H1 (cell line): Measurements from ENCODE around the gene NMRK1. TPM values are rescaled to one million over a fixed set of nuclear protein-coding genes. Genes with fewer than 3 reads are reported as not detected.

ENCODE experiments used
- CTCF ChIA-PET: fragments of 300-600 bp; sonication (Branson Sonifier 250); formaldehyde crosslinking; loops from one replicate; lab custom pipeline; 2021; ENCODE audit not compliant: partially characterized antibody; lab: Charles Lee
- POLR2A ChIA-PET: fragments of 300-600 bp; sonication (Branson Sonifier 250); formaldehyde crosslinking; loops from one replicate; lab custom pipeline; 2021; ENCODE audit warnings: inconsistent platforms; ENCODE audit not compliant: partially characterized antibody; lab: Charles Lee
- DNase-seq, 2 experiments: peaks; one replicate each; pipeline versions ENCODE4 v3.0.0 to v3.0.0-alpha.2; 2010 to 2022; ENCODE audit warnings: low spot score in 2 of 2, low read depth in 1 of 2, mixed read lengths in 1 of 2
- FAIRE-seq: peaks from 2 replicates; lab custom pipeline; 2011; peaks lifted over from hg19 to GRCh38; lab: Jason Lieb, UNC
- H2AFZ ChIP-seq: 2 replicates; pipeline ENCODE4 v1.8.1; 2012; ENCODE audit warnings: low read length, inconsistent platforms
- H2AK5ac ChIP-seq: 2 replicates; pipeline ENCODE4 v1.6.1; 2013; ENCODE audit warnings: low read depth, low read length
- H2BK120ac ChIP-seq: replicated peaks from 2 replicates; pipeline ENCODE3; 2013; ENCODE audit warnings: low read depth, low read length, inconsistent platforms
- H2BK12ac ChIP-seq: 2 replicates; pipeline ENCODE4 v1.6.1; 2013; ENCODE audit warnings: low read depth, low read length
- H2BK15ac ChIP-seq: 2 replicates; pipeline ENCODE4 v1.6.1; 2013; ENCODE audit warnings: low read length
- H2BK20ac ChIP-seq: 2 replicates; pipeline ENCODE4 v1.6.1; 2013; ENCODE audit warnings: low read length
- H2BK5ac ChIP-seq: 2 replicates; pipeline ENCODE4 v1.6.1; 2013; ENCODE audit warnings: low read depth, low read length
- H3K14ac ChIP-seq: 2 replicates; pipeline ENCODE4 v1.6.1; 2013; ENCODE audit warnings: inconsistent platforms; ENCODE audit not compliant: insufficient read length
- H3K18ac ChIP-seq: 2 replicates; pipeline ENCODE4 v1.6.1; 2013; ENCODE audit warnings: low read length; ENCODE audit errors: extremely low read depth
- H3K23ac ChIP-seq: 2 replicates; pipeline ENCODE4 v1.6.1; 2013; ENCODE audit warnings: inconsistent platforms; ENCODE audit not compliant: insufficient read length
- H3K23me2 ChIP-seq: 2 replicates; pipeline ENCODE4 v1.6.1; 2013; ENCODE audit warnings: low read depth, low read length
- H3K27ac ChIP-seq: 2 replicates; pipeline ENCODE4 v1.6.1; 2011; ENCODE audit warnings: low read depth, low read length, inconsistent platforms
- H3K27me3 ChIP-seq, 4 experiments: replicated peaks in 1 of 4; 1 replicate in 1 of 4; 2 replicates in 3 of 4; pipeline versions ENCODE4 v1.6.1 to v1.8.1; 2011 to 2013; ENCODE audit warnings: low read length in 3 of 4, mild to moderate bottlenecking in 3 of 4, inconsistent platforms in 2 of 4, mixed read lengths in 2 of 4, moderate library complexity in 1 of 4; ENCODE audit not compliant: control insufficient read depth in 3 of 4, insufficient read depth in 3 of 4; ENCODE audit errors: extremely low read depth in 1 of 4
- H3K36me3 ChIP-seq, 4 experiments: 2 replicates each; pipeline versions ENCODE4 v1.6.1 to v1.8.1; 2011 to 2013; ENCODE audit warnings: mild to moderate bottlenecking in 4 of 4, low read length in 3 of 4, moderate library complexity in 2 of 4, control low read depth in 1 of 4, inconsistent platforms in 1 of 4; ENCODE audit not compliant: insufficient read depth in 4 of 4, control insufficient read depth in 2 of 4
- H3K4ac ChIP-seq: replicated peaks from 2 replicates; pipeline ENCODE3; 2013; ENCODE audit warnings: low read length, low read depth, mixed read lengths, inconsistent platforms; ENCODE audit not compliant: insufficient read length
- H3K4me1 ChIP-seq, 4 experiments: replicated peaks in 1 of 4; 1 replicate in 1 of 4; 2 replicates in 3 of 4; pipeline versions ENCODE4 v1.6.1 to v1.8.1; 2011 to 2013; ENCODE audit warnings: low read length in 3 of 4, inconsistent platforms in 2 of 4, mixed read lengths in 1 of 4; ENCODE audit not compliant: insufficient read depth in 4 of 4, control insufficient read depth in 3 of 4
- H3K4me2 ChIP-seq, 2 experiments: 2 replicates each; pipeline versions ENCODE4 v1.6.1 to v1.8.1; 2011 to 2013; ENCODE audit warnings: low read depth in 2 of 2, low read length in 2 of 2, control low read depth in 1 of 2, inconsistent platforms in 1 of 2, mild to moderate bottlenecking in 1 of 2; ENCODE audit not compliant: insufficient read depth in 1 of 2
- H3K4me3 ChIP-seq, 4 experiments: fragments of 200-600, 300-600 bp in 1 of 4; sonication (generic), shearing (Covaris generic), sonication (Bioruptor Twin) in 1 of 4; 2 replicates each; pipeline versions ENCODE4 v1.5.1 to v1.8.1; 2011 to 2016; ENCODE audit warnings: low read length in 4 of 4, low read depth in 3 of 4, control low read depth in 2 of 4, inconsistent platforms in 2 of 4, mild to moderate bottlenecking in 2 of 4, mixed read lengths in 1 of 4, moderate library complexity in 1 of 4; ENCODE audit not compliant: insufficient read depth in 2 of 4; ENCODE audit errors: extremely low read depth in 1 of 4
- H3K56ac ChIP-seq: replicated peaks from 2 replicates; pipeline ENCODE3; 2013; ENCODE audit warnings: low read depth, mild to moderate bottlenecking, mixed read lengths, low read length, inconsistent platforms; ENCODE audit not compliant: insufficient read length
- H3K79me1 ChIP-seq: 2 replicates; pipeline ENCODE4 v1.6.1; 2013; ENCODE audit warnings: low read depth, low read length, control low read depth
- H3K79me2 ChIP-seq, 2 experiments: 2 replicates each; pipeline versions ENCODE4 v1.6.1 to v1.8.1; 2012 to 2013; ENCODE audit warnings: low read length in 2 of 2, mild to moderate bottlenecking in 2 of 2, inconsistent platforms in 1 of 2; ENCODE audit not compliant: insufficient read depth in 2 of 2, control insufficient read depth in 1 of 2
- H3K9ac ChIP-seq, 4 experiments: replicated peaks in 1 of 4; 1 replicate in 1 of 4; 2 replicates in 3 of 4; pipeline versions ENCODE4 v1.6.1 to v1.8.1; 2011 to 2013; ENCODE audit warnings: low read depth in 3 of 4, low read length in 3 of 4, control low read depth in 2 of 4, mild to moderate bottlenecking in 2 of 4, moderate library complexity in 2 of 4, inconsistent platforms in 1 of 4; ENCODE audit errors: extremely low read depth in 1 of 4
- H3K9me3 ChIP-seq, 2 experiments: 2 replicates each; pipeline versions ENCODE4 v1.6.1 to v1.8.1; 2012 to 2013; ENCODE audit warnings: mild to moderate bottlenecking in 2 of 2, moderate library complexity in 2 of 2, control low read depth in 1 of 2, inconsistent platforms in 1 of 2, low read depth in 1 of 2, low read length in 1 of 2, mixed read lengths in 1 of 2; ENCODE audit not compliant: insufficient read depth in 2 of 2
- H4K20me1 ChIP-seq, 2 experiments: replicated peaks in 1 of 2; 2 replicates each; pipeline versions ENCODE3 to v1.8.1; 2011 to 2013; ENCODE audit warnings: inconsistent platforms in 2 of 2, low read length in 2 of 2, mild to moderate bottlenecking in 1 of 2; ENCODE audit not compliant: insufficient read depth in 2 of 2, control insufficient read depth in 1 of 2
- H4K5ac ChIP-seq: 2 replicates; pipeline ENCODE4 v1.6.1; 2013; ENCODE audit warnings: low read length, low read depth, mixed read lengths, inconsistent platforms; ENCODE audit not compliant: insufficient read length
- H4K8ac ChIP-seq: 2 replicates; pipeline ENCODE4 v1.8.0; 2013; ENCODE audit warnings: mild to moderate bottlenecking, moderate library complexity, low read length, inconsistent platforms; ENCODE audit not compliant: insufficient read depth; ENCODE audit errors: extremely low read depth
- H4K91ac ChIP-seq: replicated peaks from 2 replicates; pipeline ENCODE3; 2013; ENCODE audit warnings: low read length, mixed read lengths, inconsistent platforms; ENCODE audit not compliant: insufficient read length
- CBX5 ChIP-seq: fragments of 300-800, 300-1000 bp; sonication (generic); IDR thresholded peaks from 2 replicates; pipeline ENCODE4 v1.7.1; 2016; ENCODE audit warnings: antibody characterized with exemption, low read length, low read depth
- EGR1 ChIP-seq: IDR thresholded peaks from 2 replicates; pipeline ENCODE4 v1.6.1; 2011; ENCODE audit warnings: low read depth, low read length, borderline replicate concordance
- GTF2F1 ChIP-seq: IDR thresholded peaks from 2 replicates; pipeline ENCODE4 v1.6.1; 2012; ENCODE audit warnings: low read depth, low read length, improper control_type of control experiment, borderline replicate concordance
- KDM1A ChIP-seq: fragments of 200-600, 300-600 bp; sonication (generic); IDR thresholded peaks from 2 replicates; pipeline ENCODE4 v1.7.1; 2016; ENCODE audit warnings: mild to moderate bottlenecking, low read length, borderline replicate concordance
- POLR2AphosphoS5 ChIP-seq: IDR thresholded peaks from 2 replicates; pipeline ENCODE4 v1.6.1; 2011; ENCODE audit warnings: low read depth, low read length
- RBBP5 ChIP-seq: IDR thresholded peaks from 2 replicates; pipeline ENCODE4 v1.7.1; 2012; ENCODE audit warnings: low read depth, mild to moderate bottlenecking, inconsistent platforms, low read length, moderate library complexity, borderline replicate concordance
- TEAD4 ChIP-seq: IDR thresholded peaks from 2 replicates; pipeline ENCODE4 v1.6.1; 2012; ENCODE audit warnings: low read depth, low read length, inconsistent platforms, mixed read lengths
- WGBS, 2 experiments: shearing (Covaris generic) in 1 of 2; methylation state at CpG; one replicate each; pipeline versions ENCODE4 v1.1.6 to v1.1.7; 2013 to 2015; ENCODE audit warnings: low lambda C conversion rate in 2 of 2, mixed read lengths in 2 of 2, inconsistent platforms in 1 of 2, low coverage in 1 of 2, missing lambda C conversion rate in 1 of 2; ENCODE audit not compliant: insufficient replicate concordance in 2 of 2, insufficient coverage in 1 of 2, insufficient read length in 1 of 2; ENCODE audit errors: extremely low coverage in 1 of 2, missing lambda C conversion rate in 1 of 2; 5-methylcytosine and 5-hydroxymethylcytosine counted together
- polyA plus RNA-seq, 7 experiments: library from polyadenylated mRNA; depleted of rRNA in 3 of 7; stranded (reverse) in 5 of 7; unstranded in 2 of 7; fragments of >200 nt in 5 of 7; fragments of 200-250 nt in 2 of 7; gene quantifications; 1 replicate in 5 of 7; 2 replicates in 1 of 7; 4 replicates in 1 of 7; pipeline versions ENCODE4 v1.2.1 to v1.2.3, GENCODE V29; 2011 to 2013; ENCODE audit warnings: missing spikeins in 2 of 7, mixed read lengths in 2 of 7
- total RNA-seq: library from RNA; stranded (reverse); fragmentation: NEBNext Ultra II Directional; extraction: Animal tissue kit (Norgen Biotek cat#: 25700); gene quantifications from 2 replicates; pipeline ENCODE4 v1.2.1, GENCODE V29; 2021

Gene NMRK1
- total and polyA plus RNA-seq, 2 of the 8 experiments (the other 6 are each of a cell fraction or from before 2014, with no cell fraction given): 5.8 to 8.1 TPM

DNA sequence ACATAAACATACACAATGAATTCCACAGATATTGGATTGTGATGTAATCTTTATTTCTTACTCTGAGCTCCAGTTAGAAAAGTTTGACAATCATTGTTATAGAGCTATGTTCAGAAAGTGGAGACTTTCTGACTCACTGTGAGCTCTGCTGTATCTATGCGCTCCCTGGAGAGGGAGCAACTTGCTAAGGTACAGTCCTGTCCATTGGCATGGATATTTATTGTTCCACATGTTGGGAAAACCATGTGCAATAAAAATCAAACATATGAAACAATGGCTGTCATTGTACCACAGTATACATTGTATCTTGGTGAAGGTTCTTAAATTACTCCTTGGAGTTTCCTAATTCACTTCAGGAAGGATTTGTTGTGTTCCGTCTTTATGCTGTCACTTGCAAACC, 26.8 kb downstream of the NMRK1 start:
- Histone ChIP-seq H4K91ac (no peak overlapping the region), H3K56ac (no peak overlapping the region), H3K4me2 (no peak overlapping the region), H3K79me2 (no peaks in the 10 kb centered on the region), H4K5ac (no peak overlapping the region), H2BK12ac (no peak overlapping the region), H4K20me1 (no peaks in the 10 kb centered on the region), H2BK15ac (no peak overlapping the region), H3K9me3 (peaks cover 0 to 8% of the 10 kb centered on the region in 2 experiments; a peak in 2 of 4 replicates), H3K4me3 (no peak overlapping the region), H2BK120ac (no peak overlapping the region), H3K4ac (no peak overlapping the region), H3K18ac (no peak overlapping the region), H2BK20ac (no peak overlapping the region), H3K27ac (no peak overlapping the region), H3K14ac (no peak overlapping the region), H2AK5ac (no peak overlapping the region), H2AFZ (no peak overlapping the region), H3K27me3 (no peaks in the 10 kb centered on the region), H3K36me3 (no peaks in the 10 kb centered on the region), H4K8ac (no peak overlapping the region), H3K9ac (no peak overlapping the region), H3K4me1 (no peaks in the 10 kb centered on the region), H3K23me2 (no peaks in the 10 kb centered on the region), H2BK5ac (no peak overlapping the region), H3K79me1 (no peaks in the 10 kb centered on the region), H3K23ac (no peak overlapping the region)
- ChIA-PET CTCF (no interaction called here), POLR2A (no interaction called here)
- no peak for DNase-seq
- 92% methylated on average over 2 of the region's 2 CpGs; no CpG with 5 or more reads in 1 of the 2 experiments for WGBS, 2 experiments
- no peak for TF ChIP-seq KDM1A
- no peak for TF ChIP-seq GTF2F1
- TF ChIP-seq TEAD4: no peak
- TF ChIP-seq CBX5: no peak
- TF ChIP-seq RBBP5: no peak
- no peak for TF ChIP-seq EGR1
- no peak for TF ChIP-seq POLR2AphosphoS5
- no peak for FAIRE-seq
